Measurements from ENCODE around the gene PABPC4L. TPM values are rescaled to one million over a fixed set of nuclear protein-coding genes. Genes with fewer than 3 reads are reported as not detected.

The PABPC4L gene
- total RNA-seq, 1 experiment from 2014 or later: not detected

DNA sequence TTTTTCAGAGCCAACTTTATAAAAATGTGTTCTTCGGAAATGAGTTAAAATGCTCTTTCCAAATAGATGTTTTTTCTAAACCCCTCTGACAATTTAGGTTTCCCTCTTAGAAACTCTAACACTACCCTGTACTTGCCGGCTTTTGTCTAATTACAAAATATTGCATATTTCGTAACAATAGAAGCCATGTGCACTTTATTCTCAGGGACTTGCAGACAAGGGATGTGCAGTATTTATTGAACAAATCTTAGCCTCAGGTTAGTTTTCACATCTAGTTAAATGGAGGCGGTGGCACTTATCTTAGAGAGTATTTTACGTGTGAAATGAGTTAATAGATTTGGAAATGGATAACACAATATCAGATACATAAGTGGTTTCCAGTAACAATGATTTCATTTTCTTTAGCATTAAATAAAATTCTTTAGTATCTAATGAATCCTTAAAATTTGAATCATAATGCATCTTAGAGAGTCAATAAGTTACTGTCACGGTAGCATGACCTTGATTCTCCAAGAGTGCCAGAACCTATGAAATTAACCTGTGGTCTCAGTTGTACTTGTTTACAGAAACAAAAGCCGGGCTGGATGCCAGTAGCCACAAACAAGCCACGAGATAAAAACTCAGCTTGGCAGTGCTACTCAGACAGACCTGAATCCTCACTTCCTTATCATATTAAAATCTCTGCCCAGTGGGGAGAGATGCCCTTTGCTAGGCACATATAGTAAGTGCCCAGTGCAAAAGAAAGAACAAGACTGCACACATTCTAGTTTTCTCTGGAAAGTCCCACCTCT lies 772 bp upstream of the PABPC4L start:
- peaks cover 9% of the 10 kb centered on the region for H3K9me3 Mint-ChIP-seq (ENCODE audit: unreplicated experiment)
- ChIA-PET POLR2A (no interaction called here), CTCF (no interaction called here)
- no peaks in the 10 kb centered on the region for H3K27me3 Mint-ChIP-seq (ENCODE audit: insufficient read depth, unreplicated experiment)
- no peak overlapping the region for H3K27ac Mint-ChIP-seq (ENCODE audit: unreplicated experiment)
- H3K36me3 Mint-ChIP-seq (ENCODE audit: insufficient read depth, unreplicated experiment): no peaks in the 10 kb centered on the region
- H3K4me3 Mint-ChIP-seq (ENCODE audit: unreplicated experiment): no peak overlapping the region
- no peaks in the 10 kb centered on the region for H3K4me1 Mint-ChIP-seq (ENCODE audit: low read depth, unreplicated experiment)
- no TSS peak for BruUV-seq (replicated peaks)
- no peaks in the 10 kb centered on the region for H3K9me3 ChIP-seq
- H3K4me1 ChIP-seq: no peaks in the 10 kb centered on the region
- no peak for DNase-seq
- H3K4me3 ChIP-seq (ENCODE audit: low read depth, low read length): no peak overlapping the region
- no peaks in the 10 kb centered on the region for H3K36me3 ChIP-seq (ENCODE audit: control insufficient read depth, insufficient read depth, low read length)
- TF ChIP-seq, protein P1, sequence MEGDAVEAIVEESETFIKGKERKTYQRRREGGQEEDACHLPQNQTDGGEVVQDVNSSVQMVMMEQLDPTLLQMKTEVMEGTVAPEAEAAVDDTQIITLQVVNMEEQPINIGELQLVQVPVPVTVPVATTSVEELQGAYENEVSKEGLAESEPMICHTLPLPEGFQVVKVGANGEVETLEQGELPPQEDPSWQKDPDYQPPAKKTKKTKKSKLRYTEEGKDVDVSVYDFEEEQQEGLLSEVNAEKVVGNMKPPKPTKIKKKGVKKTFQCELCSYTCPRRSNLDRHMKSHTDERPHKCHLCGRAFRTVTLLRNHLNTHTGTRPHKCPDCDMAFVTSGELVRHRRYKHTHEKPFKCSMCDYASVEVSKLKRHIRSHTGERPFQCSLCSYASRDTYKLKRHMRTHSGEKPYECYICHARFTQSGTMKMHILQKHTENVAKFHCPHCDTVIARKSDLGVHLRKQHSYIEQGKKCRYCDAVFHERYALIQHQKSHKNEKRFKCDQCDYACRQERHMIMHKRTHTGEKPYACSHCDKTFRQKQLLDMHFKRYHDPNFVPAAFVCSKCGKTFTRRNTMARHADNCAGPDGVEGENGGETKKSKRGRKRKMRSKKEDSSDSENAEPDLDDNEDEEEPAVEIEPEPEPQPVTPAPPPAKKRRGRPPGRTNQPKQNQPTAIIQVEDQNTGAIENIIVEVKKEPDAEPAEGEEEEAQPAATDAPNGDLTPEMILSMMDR (IDR thresholded peaks at IDR 0.05; ENCODE audit: insufficient read depth in 1 of 2, low read depth in 1 of 2, low read length in 1 of 2, severe bottlenecking in 1 of 2, unreplicated experiment in 1 of 2): no peak
- H3K27me3 ChIP-seq (replicated peaks; ENCODE audit: control insufficient read depth, insufficient read depth, low read length): no peaks in the 10 kb centered on the region
- intact Hi-C loops (cut with micrococcal nuclease; ENCODE audit: unreplicated experiment): no loop called here

DNA sequence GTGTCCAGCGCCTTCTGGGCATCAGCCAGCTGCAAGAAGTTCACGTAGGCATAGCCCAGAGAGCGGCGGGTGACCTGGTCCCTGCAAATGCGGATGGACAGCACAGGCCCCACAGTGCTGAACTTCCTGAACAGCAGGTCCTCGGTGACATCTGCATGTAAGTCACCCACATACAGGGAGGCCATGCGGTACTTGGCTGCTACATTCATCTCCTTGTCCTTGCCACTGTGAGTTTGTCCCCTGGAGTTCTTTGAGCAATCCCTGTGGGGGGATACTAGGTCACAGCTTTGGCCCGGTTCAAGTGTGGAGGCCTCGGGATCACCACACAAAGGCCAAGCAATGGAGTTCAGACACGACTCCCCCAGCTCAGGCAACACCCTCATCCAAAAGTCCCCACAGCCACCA lies 776 bp downstream of the PABPC4L start:
- Mint-ChIP-seq H3K4me3 (ENCODE audit: unreplicated experiment) (no peak overlapping the region), H3K4me1 (ENCODE audit: low read depth, unreplicated experiment) (no peaks in the 10 kb centered on the region), H3K27me3 (ENCODE audit: insufficient read depth, unreplicated experiment) (no peaks in the 10 kb centered on the region), H3K36me3 (ENCODE audit: insufficient read depth, unreplicated experiment) (no peaks in the 10 kb centered on the region), H3K9me3 (ENCODE audit: unreplicated experiment) (peaks cover 9% of the 10 kb centered on the region), H3K27ac (ENCODE audit: unreplicated experiment) (no peak overlapping the region)
- Histone ChIP-seq H3K4me1 (no peaks in the 10 kb centered on the region), H3K27me3 (replicated peaks; ENCODE audit: control insufficient read depth, insufficient read depth, low read length) (no peaks in the 10 kb centered on the region), H3K36me3 (ENCODE audit: control insufficient read depth, insufficient read depth, low read length) (no peaks in the 10 kb centered on the region), H3K9me3 (no peaks in the 10 kb centered on the region), H3K4me3 (ENCODE audit: low read depth, low read length) (no peak overlapping the region)
- DNase-seq: no peak
- intact Hi-C loops (cut with micrococcal nuclease; ENCODE audit: unreplicated experiment): no loop called here
- TF ChIP-seq, protein P1 (IDR thresholded peaks at IDR 0.05; ENCODE audit: insufficient read depth in 1 of 2, low read depth in 1 of 2, low read length in 1 of 2, severe bottlenecking in 1 of 2, unreplicated experiment in 1 of 2): no peak
- ChIA-PET POLR2A (no interaction called here), CTCF (no interaction called here)
- no TSS peak for BruUV-seq (replicated peaks)

DNA sequence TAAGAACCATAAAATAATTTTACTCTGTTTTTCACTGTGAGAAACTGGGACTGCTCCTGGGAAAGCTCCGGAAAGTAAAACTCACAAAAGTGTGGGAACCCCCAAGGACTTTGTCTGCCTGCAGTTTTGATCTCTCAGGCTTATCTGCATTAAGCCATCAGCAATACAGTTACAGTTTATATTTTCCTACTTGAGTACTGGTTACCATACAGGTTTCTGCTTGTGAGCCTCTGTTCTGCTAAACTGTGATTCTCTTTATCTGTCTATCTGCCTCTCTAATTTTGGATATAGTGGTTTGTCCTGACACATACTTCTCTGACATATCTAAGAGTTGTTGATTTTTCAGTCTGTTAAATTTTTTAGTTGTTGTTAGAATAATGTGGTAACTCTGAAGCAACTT lies 11.6 kb downstream of the PABPC4L start:
- no peaks in the 10 kb centered on the region for H3K36me3 Mint-ChIP-seq (ENCODE audit: insufficient read depth, unreplicated experiment)
- ChIA-PET POLR2A (no interaction called here), CTCF (no interaction called here)
- TF ChIP-seq, protein P1 (IDR thresholded peaks at IDR 0.05; ENCODE audit: insufficient read depth in 1 of 2, low read depth in 1 of 2, low read length in 1 of 2, severe bottlenecking in 1 of 2, unreplicated experiment in 1 of 2): no peak
- intact Hi-C loops (cut with micrococcal nuclease; ENCODE audit: unreplicated experiment): no loop called here
- no peaks in the 10 kb centered on the region for H3K4me1 ChIP-seq
- H3K4me3 Mint-ChIP-seq (ENCODE audit: unreplicated experiment): no peak overlapping the region
- H3K27me3 Mint-ChIP-seq (ENCODE audit: insufficient read depth, unreplicated experiment): no peaks in the 10 kb centered on the region
- H3K36me3 ChIP-seq (ENCODE audit: control insufficient read depth, insufficient read depth, low read length): no peaks in the 10 kb centered on the region
- H3K4me1 Mint-ChIP-seq (ENCODE audit: low read depth, unreplicated experiment): no peaks in the 10 kb centered on the region
- no peaks in the 10 kb centered on the region for H3K27me3 ChIP-seq (replicated peaks; ENCODE audit: control insufficient read depth, insufficient read depth, low read length)
- no peak for DNase-seq
- BruUV-seq (replicated peaks): no TSS peak
- H3K9me3 Mint-ChIP-seq (ENCODE audit: unreplicated experiment): peaks cover 18% of the 10 kb centered on the region
- no peaks in the 10 kb centered on the region for H3K9me3 ChIP-seq
- H3K27ac Mint-ChIP-seq (ENCODE audit: unreplicated experiment): no peak overlapping the region
- H3K4me3 ChIP-seq (ENCODE audit: low read depth, low read length): no peak overlapping the region

Data from Caco-2 (cell line).